Neural cell (in vitro differentiated cells): ENCODE data around the gene LRRN4CL. TPM values are rescaled to one million over a fixed set of nuclear protein-coding genes. Genes with fewer than 3 reads are reported as not detected.

Experiments
- H2AFZ ChIP-seq: fragments of 200-600, 300-800 bp; sonication (generic), shearing (Covaris generic); 2 replicates; pipeline ENCODE4 v1.6.0; 2014; ENCODE audit warnings: low read depth, mild to moderate bottlenecking, antibody characterized with exemption, low read length, moderate library complexity
- H3F3A ChIP-seq: fragments of 200-600 bp; shearing (Covaris generic); 2 replicates; pipeline ENCODE4 v1.6.1; 2016; ENCODE audit warnings: mild to moderate bottlenecking, moderate library complexity, mixed read lengths, antibody characterized with exemption, low read length; ENCODE audit not compliant: insufficient read depth, poor library complexity, severe bottlenecking
- H3K27ac ChIP-seq: fragments of 200-600, 300-800 bp; sonication (generic), shearing (Covaris generic); 2 replicates; pipeline ENCODE4 v1.5.1; 2014; ENCODE audit warnings: mild to moderate bottlenecking, low read length, moderate library complexity
- H3K27me3 ChIP-seq: fragments of 300-800, 200-600 bp; sonication (generic), shearing (Covaris generic); 2 replicates; pipeline ENCODE4 v1.6.0; 2014; ENCODE audit warnings: mild to moderate bottlenecking, low read depth, low read length, moderate library complexity; ENCODE audit not compliant: insufficient read depth
- H3K36me3 ChIP-seq: fragments of 300-800, 200-600 bp; sonication (generic), shearing (Covaris generic); 2 replicates; pipeline ENCODE4 v1.5.1; 2014; ENCODE audit warnings: mild to moderate bottlenecking, antibody characterized with exemption, low read length, moderate library complexity; ENCODE audit not compliant: insufficient read depth
- H3K4me2 ChIP-seq: fragments of 300-800, 200-600 bp; sonication (generic), shearing (Covaris generic); 2 replicates; pipeline ENCODE4 v1.6.0; 2014; ENCODE audit warnings: mild to moderate bottlenecking, low read length
- H3K4me3 ChIP-seq: fragments of 300-800, 200-600 bp; sonication (generic), shearing (Covaris generic); 2 replicates; pipeline ENCODE4 v1.5.1; 2014; ENCODE audit warnings: mild to moderate bottlenecking, low read length, moderate library complexity
- H3K79me2 ChIP-seq: fragments of 200-600 bp; shearing (Covaris generic); replicated peaks from 2 replicates; pipeline ENCODE4 v1.6.0; 2014; ENCODE audit warnings: mild to moderate bottlenecking, low read length, moderate library complexity; ENCODE audit not compliant: insufficient read depth
- H3K9ac ChIP-seq: fragments of 300-800, 200-600 bp; sonication (generic), shearing (Covaris generic); 2 replicates; pipeline ENCODE4 v1.6.1; 2016; ENCODE audit warnings: mild to moderate bottlenecking, low read length, mixed read lengths
- H3K9me2 ChIP-seq: fragments of 200-600 bp; shearing (Covaris generic); 2 replicates; pipeline ENCODE4 v1.6.1; 2016; ENCODE audit warnings: mild to moderate bottlenecking, low read length, mixed read lengths; ENCODE audit not compliant: insufficient read depth
- H3K9me3 ChIP-seq: fragments of 200-600, 300-800 bp; sonication (generic), shearing (Covaris generic); 2 replicates; pipeline ENCODE4 v1.6.1; 2016; ENCODE audit warnings: mild to moderate bottlenecking, mixed run types, low read length, moderate library complexity, mixed read lengths
- H4K20me1 ChIP-seq: fragments of 200-600 bp; shearing (Covaris generic); 2 replicates; pipeline ENCODE4 v1.6.1; 2016; ENCODE audit warnings: mild to moderate bottlenecking, mixed run types; ENCODE audit not compliant: insufficient read depth
- CTCF ChIP-seq: fragments of 450-650 bp; IDR thresholded peaks from 2 replicates; pipeline ENCODE4 v1.5.1; 2014; ENCODE audit warnings: antibody characterized with exemption, mild to moderate bottlenecking, moderate library complexity; ENCODE audit not compliant: poor library complexity, severe bottlenecking
- EP300 ChIP-seq: fragments of 450-650 bp; conservative IDR thresholded peaks from 2 replicates; pipeline ENCODE4 v1.6.1; 2014; ENCODE audit warnings: antibody characterized with exemption, mild to moderate bottlenecking, moderate library complexity; ENCODE audit not compliant: poor library complexity, severe bottlenecking
- EZH2 ChIP-seq: fragments of 200-600, 300-800 bp; shearing (Covaris generic), sonication (generic); IDR thresholded peaks from 2 replicates; pipeline ENCODE4 v1.6.1; 2014; ENCODE audit warnings: antibody characterized with exemption, low read length, borderline replicate concordance, mild to moderate bottlenecking; ENCODE audit not compliant: insufficient read depth, poor library complexity, severe bottlenecking
- MXI1 ChIP-seq: fragments of 450-650 bp; conservative IDR thresholded peaks from 2 replicates; pipeline ENCODE4 v1.6.1; 2014; ENCODE audit warnings: antibody characterized with exemption, mild to moderate bottlenecking; ENCODE audit not compliant: poor library complexity, severe bottlenecking
- POLR2AphosphoS5 ChIP-seq: IDR thresholded peaks from 2 replicates; pipeline ENCODE4 v1.6.1; 2012
- RAD21 ChIP-seq: fragments of 450-650 bp; conservative IDR thresholded peaks from 2 replicates; pipeline ENCODE4 v1.6.1; 2014; ENCODE audit warnings: antibody characterized with exemption, mild to moderate bottlenecking, moderate library complexity
- REST ChIP-seq: IDR thresholded peaks from 2 replicates; pipeline ENCODE4 v1.6.1; 2012; ENCODE audit warnings: borderline replicate concordance
- SMC3 ChIP-seq: fragments of 450-650 bp; conservative IDR thresholded peaks from 2 replicates; pipeline ENCODE4 v1.6.1; 2014; ENCODE audit warnings: antibody characterized with exemption, mild to moderate bottlenecking, moderate library complexity; ENCODE audit not compliant: poor library complexity
- TAF1 ChIP-seq: IDR thresholded peaks from 2 replicates; pipeline ENCODE4 v1.6.1; 2012; ENCODE audit warnings: low read depth
- polyA plus RNA-seq: library from polyadenylated mRNA; depleted of rRNA; stranded (reverse); fragments of >200 nt; gene quantifications from 2 replicates; pipeline ENCODE4 v1.2.3, GENCODE V29; 2014

The LRRN4CL gene
- polyA plus RNA-seq, 1 donor from 2014 or later, result 0.82 TPM

- no peaks in the 10 kb centered on the region for H3K9me3 ChIP-seq
- no peaks in the 10 kb centered on the region for H3K9me2 ChIP-seq
- no peaks in the 10 kb centered on the region for H3F3A ChIP-seq
- H3K9ac ChIP-seq, result no peak overlapping the region
- H4K20me1 ChIP-seq, result no peaks in the 10 kb centered on the region
- no peak overlapping the region for H3K4me2 ChIP-seq
- TF ChIP-seq MXI1, result no peak
- TF ChIP-seq EZH2, result no peak
- TF ChIP-seq EP300, result no peak
- no peak for TF ChIP-seq POLR2AphosphoS5
- no peak for TF ChIP-seq SMC3
- no peak for TF ChIP-seq REST
- TF ChIP-seq RAD21, result no peak
- no peak for TF ChIP-seq CTCF
- TF ChIP-seq TAF1, result no peak
- peaks cover 28% of the 10 kb centered on the region for H3K79me2 ChIP-seq
- no peaks in the 10 kb centered on the region for H3K36me3 ChIP-seq
- H3K27ac ChIP-seq, result no peak overlapping the region
- H3K27me3 ChIP-seq, result no peaks in the 10 kb centered on the region
- H2AFZ ChIP-seq, result no peak overlapping the region
- H3K4me3 ChIP-seq, result peak overlapping the region; percentile 99
These were observed 42.3 kb downstream of the LRRN4CL start for GRCh38 chr11:62646825-62647608.

GRCh38 chr11:62645946-62646824 lies 43.1 kb downstream of the LRRN4CL start, which contains the start of gene GANAB:
GANAB (minus strand) TSS chr11:62646613; CDS start chr11:62646599, 14 bp downstream.
- Histone ChIP-seq H3K27me3 (no peaks in the 10 kb centered on the region), H2AFZ (peak within 1 kb of the TSS; percentile 33), H3K79me2 (peaks cover 21% of the 10 kb centered on the region), H3K27ac (peak within 1 kb of the TSS; percentile 81), H3K9me3 (no peaks in the 10 kb centered on the region), H3K9ac (peak within 1 kb of the TSS; percentile 90), H3K4me3 (peak within 1 kb of the TSS; percentile 99), H3F3A (no peaks in the 10 kb centered on the region), H4K20me1 (no peaks in the 10 kb centered on the region), H3K4me2 (peak within 1 kb of the TSS; percentile 92), H3K36me3 (no peaks in the 10 kb centered on the region), H3K9me2 (no peaks in the 10 kb centered on the region)
- TF ChIP-seq EZH2 (no peak), POLR2AphosphoS5 (peak; percentile 97), EP300 (peak; percentile 28), SMC3 (no peak), MXI1 (peak; percentile 75), TAF1 (peak; percentile 92), REST (peak; percentile 79), CTCF (peak; percentile 13), RAD21 (no peak)
